HEK293 (cell line): ENCODE measurements around the gene IGSF9B.

ENCODE experiments used
- CTCF ChIA-PET: fragments of 350-600 bp; formaldehyde crosslinking; extraction: SDS; loops from one replicate; lab custom pipeline; 2021; ENCODE audit warnings: antibody characterized with exemption; lab: Yijun Ruan, JAX
- POLR2A ChIA-PET: fragments of 300-600 bp; formaldehyde crosslinking; extraction: SDS; loops from one replicate; lab custom pipeline; 2020; ENCODE audit warnings: antibody characterized with exemption, inconsistent platforms; lab: Yijun Ruan, JAX
- H3K27ac ChIP-seq: fragments of 200-500 bp; sonication (Bioruptor generic); 2 replicates; pipeline ENCODE4 v1.5.1; 2014; ENCODE audit warnings: low read depth, low read length, control low read depth, inconsistent platforms; ENCODE audit errors: extremely low read depth
- H3K36me3 ChIP-seq, 2 experiments: fragments of 200-500 bp in 1 of 2; sonication (Bioruptor generic) in 1 of 2; 1 replicate in 1 of 2; 2 replicates in 1 of 2; pipeline ENCODE4 v1.5.1; 2014 to 2017; ENCODE audit warnings: inconsistent platforms in 2 of 2, low read length in 2 of 2; ENCODE audit not compliant: control insufficient read depth in 2 of 2, insufficient read depth in 1 of 2
- H3K4me1 ChIP-seq: fragments of 200-500 bp; sonication (Bioruptor generic); 2 replicates; pipeline ENCODE4 v1.5.1; 2014; ENCODE audit warnings: mild to moderate bottlenecking, low read length, inconsistent platforms; ENCODE audit not compliant: control insufficient read depth, insufficient read depth
- H3K4me3 ChIP-seq: 2 replicates; pipeline ENCODE4 v1.5.1; 2011; ENCODE audit warnings: low read depth, mild to moderate bottlenecking, control low read depth, low read length, moderate library complexity
- H3K9me3 ChIP-seq: fragments of 200-500 bp; sonication (Bioruptor generic); 2 replicates; pipeline ENCODE4 v1.5.1; 2014; ENCODE audit warnings: low read depth, low read length, inconsistent platforms; ENCODE audit not compliant: control insufficient read depth, insufficient read depth
- GLI4 ChIP-seq: fragments of 450-650 bp; formaldehyde crosslinking; IDR thresholded peaks from 2 replicates; pipeline ENCODE4 v1.5.1; 2016; ENCODE audit warnings: missing biosample characterization, missing genetic modification characterization
- GLIS2 ChIP-seq: fragments of 450-650 bp; formaldehyde crosslinking; IDR thresholded peaks from 2 replicates; pipeline ENCODE4 v1.5.1; 2016; ENCODE audit warnings: missing biosample characterization, missing genetic modification characterization
- KLF16 ChIP-seq: fragments of 450-650 bp; formaldehyde crosslinking; IDR thresholded peaks from 2 replicates; pipeline ENCODE4 v1.5.1; 2017; ENCODE audit warnings: missing biosample characterization, missing genetic modification characterization
- MZF1 ChIP-seq: fragments of 450-650 bp; formaldehyde crosslinking; IDR thresholded peaks from 2 replicates; pipeline ENCODE4 v1.5.1; 2017; ENCODE audit warnings: missing biosample characterization, missing genetic modification characterization, borderline replicate concordance
- YY1 ChIP-seq: fragments of 450-650 bp; formaldehyde crosslinking; IDR thresholded peaks from 2 replicates; pipeline ENCODE4 v1.5.1; 2018; ENCODE audit warnings: missing biosample characterization, missing genetic modification characterization
- ZFP37 ChIP-seq: fragments of 450-650 bp; formaldehyde crosslinking; IDR thresholded peaks from 2 replicates; pipeline ENCODE4 v1.5.1; 2016; ENCODE audit warnings: missing biosample characterization, missing genetic modification characterization
- ZNF138 ChIP-seq: fragments of 450-650 bp; formaldehyde crosslinking; IDR thresholded peaks from 2 replicates; pipeline ENCODE4 v1.5.1; 2016; ENCODE audit warnings: missing biosample characterization, missing genetic modification characterization, borderline replicate concordance
- ZNF155 ChIP-seq: fragments of 450-650 bp; formaldehyde crosslinking; IDR thresholded peaks from 2 replicates; pipeline ENCODE4 v1.5.1; 2016; ENCODE audit warnings: missing biosample characterization, missing genetic modification characterization
- ZNF23 ChIP-seq: fragments of 450-650 bp; formaldehyde crosslinking; IDR thresholded peaks from 2 replicates; pipeline ENCODE4 v1.5.1; 2016; ENCODE audit warnings: missing biosample characterization, missing genetic modification characterization, borderline replicate concordance
- ZNF473 ChIP-seq: fragments of 450-650 bp; formaldehyde crosslinking; IDR thresholded peaks from 2 replicates; pipeline ENCODE4 v1.5.1; 2017; ENCODE audit warnings: missing biosample characterization, missing genetic modification characterization
- ZNF529 ChIP-seq: fragments of 450-650 bp; formaldehyde crosslinking; IDR thresholded peaks from 2 replicates; pipeline ENCODE4 v1.5.1; 2017; ENCODE audit warnings: missing genetic modification characterization, missing biosample characterization; ENCODE audit not compliant: insufficient replicate concordance
- ZNF558 ChIP-seq: fragments of 450-650 bp; formaldehyde crosslinking; IDR thresholded peaks from 2 replicates; pipeline ENCODE4 v1.5.1; 2016; ENCODE audit warnings: missing biosample characterization, missing genetic modification characterization
- ZNF560 ChIP-seq: fragments of 450-650 bp; formaldehyde crosslinking; IDR thresholded peaks from 2 replicates; pipeline ENCODE4 v1.5.1; 2017; ENCODE audit warnings: missing biosample characterization, missing genetic modification characterization, borderline replicate concordance
- ZNF585B ChIP-seq: fragments of 450-650 bp; formaldehyde crosslinking; IDR thresholded peaks from 2 replicates; pipeline ENCODE4 v1.5.1; 2016; ENCODE audit warnings: missing biosample characterization, missing genetic modification characterization
- ZNF670 ChIP-seq: fragments of 450-650 bp; formaldehyde crosslinking; IDR thresholded peaks from 2 replicates; pipeline ENCODE4 v1.5.1; 2016; ENCODE audit warnings: missing biosample characterization, missing genetic modification characterization, low read depth
- ZNF677 ChIP-seq: fragments of 450-650 bp; IDR thresholded peaks from 2 replicates; pipeline ENCODE4 v1.5.0; 2018; ENCODE audit warnings: missing biosample characterization, mild to moderate bottlenecking, missing genetic modification characterization, moderate library complexity
- ZNF776 ChIP-seq: fragments of 450-650 bp; formaldehyde crosslinking; IDR thresholded peaks from 2 replicates; pipeline ENCODE4 v1.5.0; 2017; ENCODE audit warnings: missing biosample characterization, missing genetic modification characterization, borderline replicate concordance
- TF ChIP-seq, protein P1 (sequence below): fragments of 450-650 bp; formaldehyde crosslinking; optimal IDR thresholded peaks from 2 replicates; pipeline ENCODE3; 2016; ENCODE audit warnings: missing biosample characterization, mild to moderate bottlenecking, missing genetic modification characterization
- TF ChIP-seq, protein P2 (sequence below): fragments of 450-650 bp; IDR thresholded peaks from 2 replicates; pipeline ENCODE4 v1.5.1; 2018; ENCODE audit warnings: missing biosample characterization, mild to moderate bottlenecking, missing genetic modification characterization
- TF ChIP-seq, protein P3 (sequence below): fragments of 450-650 bp; formaldehyde crosslinking; IDR thresholded peaks from 2 replicates; pipeline ENCODE4 v1.5.1; 2016; ENCODE audit warnings: missing biosample characterization, missing genetic modification characterization
- TF ChIP-seq, protein P4 (sequence below): fragments of 450-650 bp; formaldehyde crosslinking; IDR thresholded peaks from 2 replicates; pipeline ENCODE4 v1.5.1; 2016; ENCODE audit warnings: missing biosample characterization, missing genetic modification characterization
- TF ChIP-seq, protein P5 (sequence below): fragments of 450-650 bp; formaldehyde crosslinking; IDR thresholded peaks from 2 replicates; pipeline ENCODE4 v1.5.1; 2016; ENCODE audit warnings: missing biosample characterization, missing genetic modification characterization

Gene IGSF9B

DNA sequence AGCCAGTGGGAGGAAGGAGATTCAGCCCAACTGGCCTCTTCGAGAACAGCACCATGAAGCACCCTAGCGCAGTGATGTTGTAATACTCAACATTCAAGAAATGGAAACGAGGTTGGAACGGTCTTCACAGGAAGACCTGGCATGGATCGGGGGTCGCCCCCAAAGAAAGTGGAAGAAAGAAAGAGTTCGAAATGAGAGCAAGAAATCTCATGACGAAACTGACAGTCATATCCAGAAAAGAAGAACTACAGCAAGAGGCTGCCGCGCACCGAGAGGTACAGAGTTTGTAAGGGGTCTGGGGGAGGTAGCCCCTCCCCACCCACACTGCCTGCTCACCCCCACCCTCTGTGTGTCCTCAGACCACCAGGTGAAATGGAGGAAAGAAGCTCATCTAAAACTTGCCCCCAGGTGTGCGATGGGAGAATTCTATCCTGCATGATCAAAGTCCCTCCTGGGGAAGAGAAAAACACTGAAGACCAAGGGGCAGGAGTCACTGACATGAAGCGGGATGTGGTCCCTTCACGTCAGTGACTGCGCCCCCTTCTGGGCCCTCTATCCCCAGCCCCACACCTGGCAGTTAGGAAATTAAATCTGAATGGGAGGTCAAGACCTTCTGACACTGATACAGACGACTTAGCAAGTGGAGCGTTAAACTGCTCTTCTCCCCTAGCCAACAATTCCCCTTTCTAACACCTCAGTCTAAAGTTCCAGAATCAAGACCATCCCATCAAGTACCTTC is 58.6 kb downstream of the IGSF9B start:
- Histone ChIP-seq H3K36me3 (no peaks in the 10 kb centered on the region), H3K4me1 (no peaks in the 10 kb centered on the region)
- TF ChIP-seq ZNF473 (tag by site-specific recombination), result no peak
- TF ChIP-seq, all 188 proteins: peak for 0
- ChIA-PET CTCF (interaction anchor here (0.6 kb wide), 1 partner anchor 250 kb away, joined by 3 read pairs; no protein-coding TSS in a partner anchor), POLR2A (no interaction called here)
- no peak overlapping the region for H3K27ac ChIP-seq
- no peak overlapping the region for H3K4me3 ChIP-seq
- no peaks in the 10 kb centered on the region for H3K9me3 ChIP-seq

DNA sequence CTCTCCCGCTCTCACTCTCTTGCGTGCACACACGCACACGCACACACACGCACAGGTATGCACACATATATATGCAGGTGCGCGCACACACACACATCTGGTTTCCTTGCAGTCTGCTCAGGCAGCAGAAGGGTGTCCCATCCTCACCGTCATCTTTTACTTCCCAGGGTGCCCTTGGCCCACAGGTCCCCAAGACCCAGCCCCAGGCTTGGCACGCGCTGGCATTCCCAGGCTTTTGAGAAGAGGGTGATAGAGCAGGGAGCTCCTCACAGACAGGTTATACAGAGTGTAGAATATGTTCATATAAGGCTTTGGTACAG is 59.5 kb downstream of the IGSF9B start:
- Histone ChIP-seq H3K36me3 (no peaks in the 10 kb centered on the region), H3K9me3 (no peaks in the 10 kb centered on the region), H3K4me3 (no peak overlapping the region), H3K4me1 (no peaks in the 10 kb centered on the region), H3K27ac (no peak overlapping the region)
- TF ChIP-seq ZNF529 (no peak), YY1 (tag by site-specific recombination) (no peak), ZNF585B (tag by site-specific recombination) (no peak), ZNF560 (no peak), ZNF155 (tag by site-specific recombination) (no peak), ZNF138 (tag by site-specific recombination) (no peak), KLF16 (tag by site-specific recombination) (no peak)
- TF ChIP-seq, protein P1, sequence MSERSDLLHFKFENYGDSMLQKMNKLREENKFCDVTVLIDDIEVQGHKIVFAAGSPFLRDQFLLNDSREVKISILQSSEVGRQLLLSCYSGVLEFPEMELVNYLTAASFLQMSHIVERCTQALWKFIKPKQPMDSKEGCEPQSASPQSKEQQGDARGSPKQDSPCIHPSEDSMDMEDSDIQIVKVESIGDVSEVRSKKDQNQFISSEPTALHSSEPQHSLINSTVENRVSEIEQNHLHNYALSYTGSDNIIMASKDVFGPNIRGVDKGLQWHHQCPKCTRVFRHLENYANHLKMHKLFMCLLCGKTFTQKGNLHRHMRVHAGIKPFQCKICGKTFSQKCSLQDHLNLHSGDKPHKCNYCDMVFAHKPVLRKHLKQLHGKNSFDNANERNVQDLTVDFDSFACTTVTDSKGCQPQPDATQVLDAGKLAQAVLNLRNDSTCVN (tag by site-specific recombination), result no peak
- TF ChIP-seq, protein P2, sequence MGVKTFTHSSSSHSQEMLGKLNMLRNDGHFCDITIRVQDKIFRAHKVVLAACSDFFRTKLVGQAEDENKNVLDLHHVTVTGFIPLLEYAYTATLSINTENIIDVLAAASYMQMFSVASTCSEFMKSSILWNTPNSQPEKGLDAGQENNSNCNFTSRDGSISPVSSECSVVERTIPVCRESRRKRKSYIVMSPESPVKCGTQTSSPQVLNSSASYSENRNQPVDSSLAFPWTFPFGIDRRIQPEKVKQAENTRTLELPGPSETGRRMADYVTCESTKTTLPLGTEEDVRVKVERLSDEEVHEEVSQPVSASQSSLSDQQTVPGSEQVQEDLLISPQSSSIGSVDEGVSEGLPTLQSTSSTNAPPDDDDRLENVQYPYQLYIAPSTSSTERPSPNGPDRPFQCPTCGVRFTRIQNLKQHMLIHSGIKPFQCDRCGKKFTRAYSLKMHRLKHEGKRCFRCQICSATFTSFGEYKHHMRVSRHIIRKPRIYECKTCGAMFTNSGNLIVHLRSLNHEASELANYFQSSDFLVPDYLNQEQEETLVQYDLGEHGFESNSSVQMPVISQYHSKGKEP (tag by site-specific recombination), result no peak
- TF ChIP-seq, protein P3, sequence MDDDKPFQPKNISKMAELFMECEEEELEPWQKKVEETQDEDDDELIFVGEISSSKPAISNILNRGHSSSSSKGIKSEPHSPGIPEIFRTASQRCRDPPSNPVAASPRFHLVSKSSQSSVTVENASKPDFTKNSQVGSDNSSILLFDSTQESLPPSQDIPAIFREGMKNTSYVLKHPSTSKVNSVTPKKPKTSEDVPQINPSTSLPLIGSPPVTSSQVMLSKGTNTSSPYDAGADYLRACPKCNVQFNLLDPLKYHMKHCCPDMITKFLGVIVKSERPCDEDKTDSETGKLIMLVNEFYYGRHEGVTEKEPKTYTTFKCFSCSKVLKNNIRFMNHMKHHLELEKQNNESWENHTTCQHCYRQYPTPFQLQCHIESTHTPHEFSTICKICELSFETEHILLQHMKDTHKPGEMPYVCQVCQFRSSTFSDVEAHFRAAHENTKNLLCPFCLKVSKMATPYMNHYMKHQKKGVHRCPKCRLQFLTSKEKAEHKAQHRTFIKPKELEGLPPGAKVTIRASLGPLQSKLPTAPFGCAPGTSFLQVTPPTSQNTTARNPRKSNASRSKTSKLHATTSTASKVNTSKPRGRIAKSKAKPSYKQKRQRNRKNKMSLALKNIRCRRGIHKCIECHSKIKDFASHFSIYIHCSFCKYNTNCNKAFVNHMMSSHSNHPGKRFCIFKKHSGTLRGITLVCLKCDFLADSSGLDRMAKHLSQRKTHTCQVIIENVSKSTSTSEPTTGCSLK (tag by site-specific recombination), result no peak
- CTCF ChIA-PET, result no interaction called here
- POLR2A ChIA-PET, result no interaction called here

DNA sequence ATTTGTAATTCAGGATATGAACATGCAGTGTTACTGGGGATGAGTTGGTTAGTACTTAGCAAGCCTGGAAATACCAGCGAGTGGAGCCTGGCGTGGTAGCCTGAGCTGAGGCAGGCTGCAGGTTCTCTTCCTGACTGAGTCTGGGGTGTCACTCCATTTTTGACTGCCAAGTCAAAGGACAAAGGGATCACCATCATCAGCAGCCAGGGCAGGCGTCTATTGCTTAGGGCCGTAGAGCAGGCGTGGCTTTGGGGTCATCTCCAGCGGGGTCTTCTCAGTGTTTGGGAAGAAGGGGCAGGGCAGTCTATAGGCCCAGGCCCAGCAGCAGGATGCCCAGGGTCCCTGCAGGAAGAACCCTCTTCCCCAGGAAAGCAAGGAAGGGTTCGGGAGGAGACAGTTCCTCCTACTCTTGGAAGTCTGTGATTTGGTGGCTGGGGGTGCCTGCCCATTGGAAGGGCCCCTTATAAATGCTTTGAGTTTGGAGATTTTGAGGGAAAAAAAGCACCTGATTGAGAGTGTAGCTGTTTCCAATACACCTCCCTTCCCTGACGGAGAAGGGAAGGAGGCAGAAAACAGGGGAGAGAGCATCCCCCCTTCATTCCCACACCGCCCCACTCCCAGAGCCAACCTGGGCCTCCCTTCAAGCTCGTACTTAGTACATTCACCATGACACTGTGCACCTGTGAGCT is 60.0 kb downstream of the IGSF9B start:
- no peak overlapping the region for H3K27ac ChIP-seq
- no peaks in the 10 kb centered on the region for H3K9me3 ChIP-seq
- no peak overlapping the region for H3K4me3 ChIP-seq
- H3K4me1 ChIP-seq, result no peaks in the 10 kb centered on the region
- CTCF ChIA-PET, result no interaction called here
- H3K36me3 ChIP-seq, result no peaks in the 10 kb centered on the region
- POLR2A ChIA-PET, result no interaction called here
- TF ChIP-seq, protein P4, sequence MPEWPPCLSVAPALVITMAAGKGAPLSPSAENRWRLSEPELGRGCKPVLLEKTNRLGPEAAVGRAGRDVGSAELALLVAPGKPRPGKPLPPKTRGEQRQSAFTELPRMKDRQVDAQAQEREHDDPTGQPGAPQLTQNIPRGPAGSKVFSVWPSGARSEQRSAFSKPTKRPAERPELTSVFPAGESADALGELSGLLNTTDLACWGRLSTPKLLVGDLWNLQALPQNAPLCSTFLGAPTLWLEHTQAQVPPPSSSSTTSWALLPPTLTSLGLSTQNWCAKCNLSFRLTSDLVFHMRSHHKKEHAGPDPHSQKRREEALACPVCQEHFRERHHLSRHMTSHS (tag by site-specific recombination), result no peak
- TF ChIP-seq ZNF677 (tag by site-specific recombination) (no peak), ZNF776 (tag by site-specific recombination) (no peak), ZNF558 (no peak), MZF1 (tag by site-specific recombination) (no peak), ZNF23 (tag by site-specific recombination) (no peak), GLI4 (tag by site-specific recombination) (no peak), GLIS2 (no peak), ZFP37 (tag by site-specific recombination) (no peak), ZNF670 (tag by site-specific recombination) (no peak)
- TF ChIP-seq, protein P5, sequence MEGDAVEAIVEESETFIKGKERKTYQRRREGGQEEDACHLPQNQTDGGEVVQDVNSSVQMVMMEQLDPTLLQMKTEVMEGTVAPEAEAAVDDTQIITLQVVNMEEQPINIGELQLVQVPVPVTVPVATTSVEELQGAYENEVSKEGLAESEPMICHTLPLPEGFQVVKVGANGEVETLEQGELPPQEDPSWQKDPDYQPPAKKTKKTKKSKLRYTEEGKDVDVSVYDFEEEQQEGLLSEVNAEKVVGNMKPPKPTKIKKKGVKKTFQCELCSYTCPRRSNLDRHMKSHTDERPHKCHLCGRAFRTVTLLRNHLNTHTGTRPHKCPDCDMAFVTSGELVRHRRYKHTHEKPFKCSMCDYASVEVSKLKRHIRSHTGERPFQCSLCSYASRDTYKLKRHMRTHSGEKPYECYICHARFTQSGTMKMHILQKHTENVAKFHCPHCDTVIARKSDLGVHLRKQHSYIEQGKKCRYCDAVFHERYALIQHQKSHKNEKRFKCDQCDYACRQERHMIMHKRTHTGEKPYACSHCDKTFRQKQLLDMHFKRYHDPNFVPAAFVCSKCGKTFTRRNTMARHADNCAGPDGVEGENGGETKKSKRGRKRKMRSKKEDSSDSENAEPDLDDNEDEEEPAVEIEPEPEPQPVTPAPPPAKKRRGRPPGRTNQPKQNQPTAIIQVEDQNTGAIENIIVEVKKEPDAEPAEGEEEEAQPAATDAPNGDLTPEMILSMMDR (tag by site-specific recombination), result no peak
